Endodermal cell (in vitro differentiated cells): Measurements from ENCODE around the gene CNTNAP4. TPM values are rescaled to one million over a fixed set of nuclear protein-coding genes. Genes with fewer than 3 reads are reported as not detected.

ENCODE experiments used
- DNase-seq: peaks from one replicate; pipeline ENCODE4 v3.0.0-alpha.2; 2017
- H3K27ac ChIP-seq: 2 replicates; pipeline ENCODE4 v1.5.1; 2013; ENCODE audit warnings: mild to moderate bottlenecking, low read depth, low read length, moderate library complexity
- H3K27me3 ChIP-seq: 2 replicates; pipeline ENCODE4 v1.6.1; 2013; ENCODE audit warnings: mild to moderate bottlenecking, low read length, moderate library complexity; ENCODE audit not compliant: insufficient read depth, control insufficient read depth, poor library complexity, severe bottlenecking
- H3K36me3 ChIP-seq: 2 replicates; pipeline ENCODE4 v1.7.0; 2013; ENCODE audit warnings: mild to moderate bottlenecking, low read length, moderate library complexity; ENCODE audit not compliant: control insufficient read depth, insufficient read depth
- H3K4me1 ChIP-seq: one replicate; pipeline ENCODE4 v1.7.0; 2013; ENCODE audit warnings: low read length; ENCODE audit not compliant: control insufficient read depth, insufficient read depth
- H3K4me3 ChIP-seq: 2 replicates; pipeline ENCODE4 v1.5.1; 2013; ENCODE audit warnings: mild to moderate bottlenecking, low read length, moderate library complexity
- H3K9ac ChIP-seq: 2 replicates; pipeline ENCODE4 v1.6.1; 2013; ENCODE audit warnings: mild to moderate bottlenecking, low read length, moderate library complexity; ENCODE audit not compliant: poor library complexity, severe bottlenecking; ENCODE audit errors: extremely low read depth
- H3K9me3 ChIP-seq: 2 replicates; pipeline ENCODE4 v1.6.1; 2013; ENCODE audit warnings: mild to moderate bottlenecking, low read length, moderate library complexity; ENCODE audit not compliant: control insufficient read depth
- H3K27ac Mint-ChIP-seq: 2 replicates; pipeline ENCODE4 v1.8.0; 2020; ENCODE audit warnings: mixed read lengths
- H3K27me3 Mint-ChIP-seq: 2 replicates; pipeline ENCODE4 v1.8.0; 2021; ENCODE audit warnings: mild to moderate bottlenecking, mixed read lengths; ENCODE audit not compliant: insufficient read depth
- H3K36me3 Mint-ChIP-seq: 2 replicates; pipeline ENCODE4 v1.8.0; 2020; ENCODE audit warnings: low read depth, mixed read lengths
- H3K4me1 Mint-ChIP-seq: 2 replicates; pipeline ENCODE4 v1.8.0; 2020; ENCODE audit warnings: mixed read lengths
- H3K4me3 Mint-ChIP-seq: 2 replicates; pipeline ENCODE4 v1.8.0; 2020; ENCODE audit warnings: mild to moderate bottlenecking, moderate library complexity, mixed read lengths
- H3K9me3 Mint-ChIP-seq: 2 replicates; pipeline ENCODE4 v1.8.0; 2020; ENCODE audit warnings: mild to moderate bottlenecking, mixed read lengths
- CTCF ChIP-seq: fragments of 200-600 bp; sonication (generic); conservative IDR thresholded peaks from 2 replicates; pipeline ENCODE4 v1.5.0; 2021; ENCODE audit warnings: antibody characterized with exemption, mild to moderate bottlenecking
- WGBS, 2 experiments: methylation state at CpG; one replicate each; pipeline versions ENCODE4 v1.1.5 to v1.1.7; 2013; ENCODE audit warnings: missing lambda C conversion rate in 2 of 2, mixed read lengths in 1 of 2; ENCODE audit not compliant: insufficient coverage in 1 of 2, insufficient read length in 1 of 2; 5-methylcytosine and 5-hydroxymethylcytosine counted together
- total RNA-seq, 2 donors: library from RNA; stranded (reverse); fragmentation: NEBNext Ultra II Directional in 1 of 2; extraction: Animal tissue kit (Norgen Biotek cat#: 25700) in 1 of 2; gene quantifications; 2 replicates in 1 of 2; 3 replicates in 1 of 2; pipeline ENCODE4 v1.2.1, GENCODE V29; 2021

Gene CNTNAP4
- total RNA-seq, 2 donors from 2014 or later = 0.24 to 0.55 TPM

GRCh38 chr16:76346210-76346609 lies 69.0 kb downstream of the CNTNAP4 start:
- H3K9ac ChIP-seq = no peak overlapping the region
- TF ChIP-seq CTCF = no peak
- no peaks in the 10 kb centered on the region for H3K27me3 ChIP-seq
- H3K36me3 ChIP-seq = no peaks in the 10 kb centered on the region
- no peak for DNase-seq
- no peaks in the 10 kb centered on the region for H3K9me3 ChIP-seq
- Mint-ChIP-seq H3K4me3 (no peak overlapping the region), H3K27ac (no peak overlapping the region), H3K9me3 (no peaks in the 10 kb centered on the region), H3K4me1 (peaks cover 10% of the 10 kb centered on the region), H3K27me3 (no peaks in the 10 kb centered on the region), H3K36me3 (no peaks in the 10 kb centered on the region)
- H3K4me3 ChIP-seq = no peak overlapping the region
- 64 to 88% methylated on average over 2 to 3 of the region's 3 CpGs for WGBS, 2 experiments
- H3K4me1 ChIP-seq = peaks cover 9% of the 10 kb centered on the region
- H3K27ac ChIP-seq = no peak overlapping the region

DNA sequence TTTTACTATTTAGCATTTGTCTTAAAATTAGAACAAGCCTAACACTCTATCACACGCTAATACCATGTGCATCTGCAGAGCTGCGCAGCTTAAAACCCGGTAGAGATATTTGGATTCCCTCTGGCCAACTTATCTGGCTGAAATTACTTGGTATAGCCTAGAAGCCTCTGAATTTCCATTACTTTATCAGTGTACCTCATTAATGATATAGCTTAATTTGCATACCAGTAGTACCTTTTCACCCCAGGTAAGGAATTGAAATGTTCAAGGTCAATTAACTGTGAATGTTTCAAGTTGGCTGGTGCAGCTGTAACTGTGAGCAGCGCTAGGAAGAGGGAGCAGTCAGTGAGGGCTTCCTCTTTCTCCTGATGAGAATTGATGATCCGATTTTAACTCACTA lies 74.2 kb downstream of the CNTNAP4 start:
- H3K27ac Mint-ChIP-seq = no peak overlapping the region
- no peaks in the 10 kb centered on the region for H3K9me3 ChIP-seq
- H3K27me3 ChIP-seq = no peaks in the 10 kb centered on the region
- H3K36me3 ChIP-seq = no peaks in the 10 kb centered on the region
- peaks cover 3% of the 10 kb centered on the region for H3K4me1 Mint-ChIP-seq
- no peaks in the 10 kb centered on the region for H3K9me3 Mint-ChIP-seq
- no peaks in the 10 kb centered on the region for H3K36me3 Mint-ChIP-seq
- no peaks in the 10 kb centered on the region for H3K27me3 Mint-ChIP-seq
- peaks cover 8% of the 10 kb centered on the region for H3K4me1 ChIP-seq
- H3K27ac ChIP-seq = no peak overlapping the region
- H3K4me3 Mint-ChIP-seq = no peak overlapping the region
- no peak overlapping the region for H3K9ac ChIP-seq
- 90 to 94% methylated on average over 4 to 5 of the region's 5 CpGs for WGBS, 2 experiments
- no peak for TF ChIP-seq CTCF
- DNase-seq = no peak
- no peak overlapping the region for H3K4me3 ChIP-seq

- Mint-ChIP-seq H3K27ac (no peak overlapping the region), H3K4me3 (no peak overlapping the region), H3K36me3 (no peaks in the 10 kb centered on the region), H3K9me3 (peaks cover 4% of the 10 kb centered on the region), H3K4me1 (peaks cover 3% of the 10 kb centered on the region), H3K27me3 (no peaks in the 10 kb centered on the region)
- no peak overlapping the region for H3K9ac ChIP-seq
- TF ChIP-seq CTCF = no peak
- H3K4me3 ChIP-seq = no peak overlapping the region
- no peak for DNase-seq
- WGBS, 2 experiments = 83 to 96% methylated on average over 1 of the region's 1 CpG
- no peaks in the 10 kb centered on the region for H3K27me3 ChIP-seq
- H3K36me3 ChIP-seq = no peaks in the 10 kb centered on the region
- peaks cover 6% of the 10 kb centered on the region for H3K9me3 ChIP-seq
- no peak overlapping the region for H3K27ac ChIP-seq
- H3K4me1 ChIP-seq = peaks cover 2% of the 10 kb centered on the region
These were observed 83.2 kb downstream of the CNTNAP4 start for GRCh38 chr16:76360404-76360803.
